Keratinocyte (primary cell): Measurements from ENCODE around the gene RHOT1. TPM values are rescaled to one million over a fixed set of nuclear protein-coding genes. Genes with fewer than 3 reads are reported as not detected.

Experiments
- DNase-seq: peaks from one replicate; pipeline ENCODE4 v3.0.0-alpha.2; 2011; ENCODE audit warnings: low read depth, missing footprints, low spot score
- FAIRE-seq: peaks from 2 replicates; lab custom pipeline; 2011; peaks lifted over from hg19 to GRCh38; lab: Jason Lieb, UNC
- H2AFZ ChIP-seq: 2 replicates; pipeline ENCODE4 v1.6.0; 2012; ENCODE audit warnings: low read length, control low read depth, inconsistent platforms; ENCODE audit not compliant: control insufficient read depth
- H3K27ac ChIP-seq: 2 replicates; pipeline ENCODE4 v1.5.1; 2011; ENCODE audit warnings: low read length; ENCODE audit not compliant: control insufficient read depth, insufficient read depth
- H3K27me3 ChIP-seq: 3 replicates; pipeline ENCODE4 v1.6.0; 2011; ENCODE audit warnings: low read length; ENCODE audit not compliant: control insufficient read depth, insufficient read depth; ENCODE audit errors: extremely low read depth
- H3K36me3 ChIP-seq, 2 experiments: 2 replicates in 1 of 2; 3 replicates in 1 of 2; pipeline ENCODE4 v1.5.1; 2011; ENCODE audit warnings: low read length in 2 of 2, mild to moderate bottlenecking in 1 of 2; ENCODE audit not compliant: control insufficient read depth in 2 of 2, insufficient read depth in 2 of 2; ENCODE audit errors: extremely low read depth in 1 of 2
- H3K4me1 ChIP-seq: 3 replicates; pipeline ENCODE4 v1.5.1; 2011; ENCODE audit warnings: low read length; ENCODE audit not compliant: control insufficient read depth, insufficient read depth; ENCODE audit errors: extremely low read depth
- H3K4me2 ChIP-seq: 3 replicates; pipeline ENCODE4 v1.6.0; 2011; ENCODE audit warnings: low read depth, low read length; ENCODE audit not compliant: control insufficient read depth, insufficient read depth; ENCODE audit errors: extremely low read depth
- H3K4me3 ChIP-seq, 3 experiments: fragments of 200-600 bp in 1 of 3; sonication (generic) in 1 of 3; 2 replicates in 2 of 3; 3 replicates in 1 of 3; pipeline ENCODE4 v1.5.1; 2011 to 2016; ENCODE audit warnings: low read length in 3 of 3, mild to moderate bottlenecking in 3 of 3, control low read depth in 2 of 3, inconsistent platforms in 1 of 3, low read depth in 1 of 3, mixed read lengths in 1 of 3, mixed run types in 1 of 3, moderate library complexity in 1 of 3; ENCODE audit not compliant: control insufficient read depth in 2 of 3, insufficient read depth in 2 of 3; ENCODE audit errors: extremely low read depth in 1 of 3
- H3K79me2 ChIP-seq: 2 replicates; pipeline ENCODE4 v1.6.0; 2012; ENCODE audit warnings: low read length; ENCODE audit not compliant: control insufficient read depth, insufficient read depth
- H3K9ac ChIP-seq: 3 replicates; pipeline ENCODE4 v1.6.0; 2011; ENCODE audit warnings: low read length; ENCODE audit not compliant: control insufficient read depth, insufficient read depth; ENCODE audit errors: extremely low read depth
- H3K9me1 ChIP-seq: 3 replicates; pipeline ENCODE4 v1.6.0; 2011; ENCODE audit warnings: low read length; ENCODE audit not compliant: control insufficient read depth, insufficient read depth; ENCODE audit errors: extremely low read depth
- H3K9me3 ChIP-seq: 2 replicates; pipeline ENCODE4 v1.5.1; 2012; ENCODE audit warnings: low read depth, low read length; ENCODE audit not compliant: control insufficient read depth
- H4K20me1 ChIP-seq: 3 replicates; pipeline ENCODE4 v1.6.0; 2011; ENCODE audit warnings: low read length; ENCODE audit not compliant: control insufficient read depth, insufficient read depth; ENCODE audit errors: extremely low read depth
- CTCF ChIP-seq, 3 experiments: IDR thresholded peaks in 1 of 3; conservative IDR thresholded peaks in 1 of 3; optimal IDR thresholded peaks in 1 of 3; 2 replicates in 2 of 3; 3 replicates in 1 of 3; pipeline versions ENCODE3 to v1.5.1; 2011; ENCODE audit warnings: low read length in 3 of 3, mild to moderate bottlenecking in 3 of 3, moderate library complexity in 2 of 3, control low read depth in 1 of 3, inconsistent platforms in 1 of 3; ENCODE audit not compliant: insufficient read depth in 2 of 3; ENCODE audit errors: extremely low read depth in 1 of 3
- EZH2 ChIP-seq: IDR thresholded peaks from one replicate; pipeline ENCODE4 v1.6.1; 2012; ENCODE audit warnings: inconsistent platforms, mild to moderate bottlenecking, low read length, moderate library complexity
- dilution Hi-C: fragments of 300-500 bp; cut with MboI; formaldehyde crosslinking; loops from one replicate; pipeline ENCODE4 v1.7.0; 2020; ENCODE audit warnings: low sequenced_read_pairs; ENCODE audit not compliant: extremely low pct_ligation_motif_present
- polyA plus RNA-seq, 5 experiments: library from polyadenylated mRNA; depleted of rRNA in 3 of 5; stranded (reverse) in 3 of 5; stranded (forward) in 1 of 5; unstranded in 1 of 5; fragments of >200 nt; gene quantifications; 1 replicate in 1 of 5; 2 replicates in 3 of 5; 3 replicates in 1 of 5; pipeline versions ENCODE4 v1.2.1 to v1.2.3, GENCODE V29; 2011 to 2012; ENCODE audit warnings: missing spikeins in 2 of 5, low read depth in 1 of 5, low replicate concordance in 1 of 5

Gene RHOT1
- polyA plus RNA-seq, 1 donor (not counting 4 experiments of a cell fraction or from before 2014, with no cell fraction given), result 50.4 TPM

GRCh38 chr17:32223703-32224102 lies 81.4 kb downstream of the RHOT1 start:
- H3K79me2 ChIP-seq, result no peaks in the 10 kb centered on the region
- H4K20me1 ChIP-seq, result no peaks in the 10 kb centered on the region
- dilution Hi-C loops, result no loop called here
- DNase-seq (no peak), FAIRE-seq (no peak)
- H3K36me3 ChIP-seq, result no peaks in the 10 kb centered on the region
- no peak overlapping the region for H3K4me2 ChIP-seq
- no peak for TF ChIP-seq CTCF (optimal IDR thresholded peaks at IDR 0.05 in 1 of 3, IDR thresholded peaks at IDR 0.05 in 1 of 3, conservative IDR thresholded peaks at IDR 0.05 in 1 of 3; ENCODE audit: extremely low read depth in 1 of 3, insufficient read depth in 2 of 3, low read length in 3 of 3)
- no peak for TF ChIP-seq EZH2
- H2AFZ ChIP-seq, result no peak overlapping the region
- H3K4me3 ChIP-seq, result no peak overlapping the region
- H3K9me3 ChIP-seq, result no peaks in the 10 kb centered on the region
- peaks cover 6% of the 10 kb centered on the region for H3K4me1 ChIP-seq
- no peaks in the 10 kb centered on the region for H3K27me3 ChIP-seq
- H3K9me1 ChIP-seq, result no peaks in the 10 kb centered on the region
- H3K27ac ChIP-seq, result no peak overlapping the region
- H3K9ac ChIP-seq, result no peak overlapping the region

- Histone ChIP-seq H3K9me3 (no peaks in the 10 kb centered on the region), H3K36me3 (no peaks in the 10 kb centered on the region), H3K4me2 (no peak overlapping the region), H3K9ac (no peak overlapping the region), H3K9me1 (no peaks in the 10 kb centered on the region), H3K4me3 (no peak overlapping the region), H3K4me1 (peaks cover 6% of the 10 kb centered on the region), H3K27ac (no peak overlapping the region), H4K20me1 (no peaks in the 10 kb centered on the region), H3K27me3 (no peaks in the 10 kb centered on the region), H3K79me2 (no peaks in the 10 kb centered on the region), H2AFZ (no peak overlapping the region)
- TF ChIP-seq EZH2 (no peak), CTCF (optimal IDR thresholded peaks at IDR 0.05 in 1 of 3, IDR thresholded peaks at IDR 0.05 in 1 of 3, conservative IDR thresholded peaks at IDR 0.05 in 1 of 3; ENCODE audit: extremely low read depth in 1 of 3, insufficient read depth in 2 of 3, low read length in 3 of 3) (no peak)
- no peak for FAIRE-seq
- no peak for DNase-seq
- dilution Hi-C loops, result no loop called here
Observed at GRCh38 chr17:32226886-32227285, 84.6 kb downstream of the RHOT1 start.
